ENCODE data around the gene AMOT. TPM values are rescaled to one million over a fixed set of nuclear protein-coding genes. Genes with fewer than 3 reads are reported as not detected.
A peak's percentile ranks its signal among the peaks of the same experiment; 100 is the strongest.

Gene AMOT
- total RNA-seq, 6 experiments from 2014 or later = 2.9 to 9.6 (median 6.0) TPM

- intact Hi-C loops (cut with DNase I) = no loop called here
- TF ChIP-seq POLR2A (IDR thresholded peaks at IDR 0.05) (no peak), CTCF (IDR thresholded peaks at IDR 0.05) (no peak)
- H3K36me3 ChIP-seq = no peaks in the 10 kb centered on the region
- H3K9me3 ChIP-seq = no peaks in the 10 kb centered on the region
- H3K27ac ChIP-seq = no peak overlapping the region
- ATAC-seq (peak; percentile 21 to 59 (median 50)), DNase-seq (no peak)
- no peaks in the 10 kb centered on the region for H3K27me3 ChIP-seq
- no peak overlapping the region for H3K4me3 ChIP-seq
- WGBS (ENCODE audit: insufficient coverage, low coverage, low lambda C conversion rate, missing lambda C conversion rate) = 35% methylated on average over 3 of the region's 3 CpGs
- peaks cover 0 to 8% (median 0%) of the 10 kb centered on the region in 4 donors for H3K4me1 ChIP-seq
These were observed 10.1 kb downstream of the AMOT start for GRCh38 chrX:112830540-112830939.

DNA sequence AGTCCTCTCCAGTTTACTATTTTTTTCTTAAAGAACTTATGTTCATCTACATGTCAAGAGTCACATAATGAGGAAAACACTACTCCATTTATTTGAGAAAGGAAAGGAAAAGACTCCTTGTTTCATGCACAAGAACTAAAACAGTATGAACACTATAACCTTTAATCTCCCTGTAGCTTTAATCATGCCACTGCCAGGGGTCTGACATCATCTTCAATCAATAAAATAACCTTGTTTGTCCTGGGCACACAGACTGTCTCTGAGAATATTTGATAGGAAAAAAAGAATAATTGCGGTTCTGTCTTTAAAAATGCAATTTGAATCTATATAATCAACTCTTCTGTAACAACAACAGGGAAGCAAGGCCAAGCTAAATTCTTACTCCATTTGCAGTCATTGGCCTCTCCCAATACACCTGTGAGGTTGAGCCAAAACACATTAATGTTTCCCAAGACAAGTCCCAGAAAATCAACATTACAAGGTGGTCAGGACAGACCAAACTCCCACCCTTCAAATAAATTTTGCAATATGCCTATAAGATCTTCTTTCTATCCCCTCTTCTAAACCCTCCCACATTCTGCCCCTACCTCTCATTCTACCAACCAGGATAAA lies 13.2 kb downstream of the AMOT start:
- WGBS (ENCODE audit: insufficient coverage, low coverage, low lambda C conversion rate, missing lambda C conversion rate) = 8% methylated on average over 1 of the region's 1 CpG
- Histone ChIP-seq H3K36me3 (no peaks in the 10 kb centered on the region), H3K9me3 (no peaks in the 10 kb centered on the region), H3K27me3 (no peaks in the 10 kb centered on the region), H3K4me1 (peaks cover 0 to 8% (median 0%) of the 10 kb centered on the region in 4 donors), H3K4me3 (no peak overlapping the region), H3K27ac (peak overlapping the region in 1 of 3 donors; percentile 15)
- ATAC-seq (peak; percentile 74 to 87 (median 84)), DNase-seq (no peak)
- TF ChIP-seq POLR2A (IDR thresholded peaks at IDR 0.05) = no peak
- TF ChIP-seq CTCF (IDR thresholded peaks at IDR 0.05) = no peak
- intact Hi-C loops (cut with DNase I) = no loop called here

DNA sequence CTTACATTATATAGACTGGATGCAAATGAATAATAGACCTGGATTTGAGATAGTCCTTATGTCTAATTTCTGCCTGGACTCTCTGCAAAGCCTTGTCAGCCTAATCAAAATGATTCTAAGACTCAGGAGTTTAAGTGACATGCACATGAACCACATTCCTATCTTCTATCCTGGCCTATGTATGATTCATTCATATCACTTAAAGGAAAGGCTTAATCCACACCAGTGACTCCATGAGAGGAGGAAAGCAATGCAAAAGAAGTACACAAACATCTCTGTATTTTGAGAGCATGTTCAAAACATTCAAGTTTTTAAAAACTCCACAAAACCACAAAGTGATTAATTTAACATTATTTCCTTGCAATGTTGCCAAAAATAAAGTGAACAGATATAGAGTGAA lies 14.6 kb downstream of the AMOT start:
- H3K27me3 ChIP-seq = no peaks in the 10 kb centered on the region
- no peak overlapping the region for H3K4me3 ChIP-seq
- DNase-seq (no peak), ATAC-seq (no peak)
- intact Hi-C loops (cut with DNase I) = no loop called here
- H3K36me3 ChIP-seq = no peaks in the 10 kb centered on the region
- peaks cover 0 to 8% (median 0%) of the 10 kb centered on the region in 4 donors for H3K4me1 ChIP-seq
- H3K9me3 ChIP-seq = no peaks in the 10 kb centered on the region
- no peak overlapping the region for H3K27ac ChIP-seq
- TF ChIP-seq POLR2A (IDR thresholded peaks at IDR 0.05) (no peak), CTCF (IDR thresholded peaks at IDR 0.05) (no peak)

- intact Hi-C loops (cut with DNase I) = no loop called here
- no peak for ATAC-seq
- WGBS (ENCODE audit: insufficient coverage, low coverage, low lambda C conversion rate, missing lambda C conversion rate) = 73% methylated on average over 5 of the region's 7 CpGs
These were observed 17.7 kb downstream of the AMOT start for GRCh38 chrX:112822892-112823291.

More at GRCh38 chrX:112822892-112823291, 17.7 kb downstream of the AMOT start:
- Histone ChIP-seq H3K27ac (no peak overlapping the region), H3K4me3 (no peak overlapping the region), H3K4me1 (peaks cover 0 to 8% (median 0%) of the 10 kb centered on the region in 4 donors), H3K27me3 (no peaks in the 10 kb centered on the region), H3K36me3 (no peaks in the 10 kb centered on the region), H3K9me3 (no peaks in the 10 kb centered on the region)
- DNase-seq = no peak
- TF ChIP-seq POLR2A (IDR thresholded peaks at IDR 0.05) = no peak
- TF ChIP-seq CTCF (IDR thresholded peaks at IDR 0.05) = no peak
